Activated CD4-positive, alpha-beta T cell treated with anti-CD3 and anti-CD28 coated beads, Interleukin-2, Interleukin-4, amounts not matched to agents 100 ng/mL and 50 ng/mL, durations not matched to agents 16 hours and 8 hours (primary cell): Measurements from ENCODE around the gene TANC1.

Experiments
- DNase-seq: peaks from one replicate; pipeline ENCODE4 v3.0.0-alpha.2; 2020; ENCODE audit warnings: low spot score

Gene TANC1

DNA sequence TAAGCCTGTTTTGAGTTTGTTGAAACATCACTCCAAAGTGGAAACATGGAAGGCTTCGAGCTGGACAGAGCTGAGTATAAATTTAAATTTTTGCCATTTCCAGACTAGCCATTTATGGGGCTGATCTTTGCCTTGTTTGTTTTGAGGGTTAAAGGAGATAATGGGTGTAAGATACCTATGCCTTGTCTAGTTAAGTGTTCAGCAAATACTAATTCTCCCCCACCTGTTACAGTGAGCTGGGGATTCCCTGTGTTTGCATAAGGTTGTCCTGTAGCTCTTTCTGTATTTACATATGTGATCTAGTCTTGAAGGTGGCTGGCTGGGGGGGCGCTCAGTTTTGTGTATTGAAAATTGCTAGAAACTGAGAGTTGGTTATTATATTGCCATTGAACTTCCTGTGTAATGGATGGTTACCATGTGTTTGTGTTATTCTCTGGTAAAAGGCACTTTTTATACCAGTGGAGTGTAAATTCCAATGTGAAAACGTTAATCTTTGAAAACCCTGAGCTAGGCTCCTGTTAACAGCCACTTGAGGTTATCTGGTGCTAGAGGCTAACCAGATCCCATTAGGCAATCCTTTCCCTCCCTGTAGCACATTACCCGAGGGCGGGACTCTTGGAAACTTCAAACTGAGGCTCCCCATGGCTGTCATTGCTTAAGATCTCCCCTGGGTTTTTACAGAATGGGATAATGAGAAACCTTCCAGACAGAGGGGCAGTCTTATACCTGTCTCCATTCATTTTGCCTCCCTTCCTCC lies 26.7 kb downstream of the TANC1 start:
- no peak for DNase-seq

DNA sequence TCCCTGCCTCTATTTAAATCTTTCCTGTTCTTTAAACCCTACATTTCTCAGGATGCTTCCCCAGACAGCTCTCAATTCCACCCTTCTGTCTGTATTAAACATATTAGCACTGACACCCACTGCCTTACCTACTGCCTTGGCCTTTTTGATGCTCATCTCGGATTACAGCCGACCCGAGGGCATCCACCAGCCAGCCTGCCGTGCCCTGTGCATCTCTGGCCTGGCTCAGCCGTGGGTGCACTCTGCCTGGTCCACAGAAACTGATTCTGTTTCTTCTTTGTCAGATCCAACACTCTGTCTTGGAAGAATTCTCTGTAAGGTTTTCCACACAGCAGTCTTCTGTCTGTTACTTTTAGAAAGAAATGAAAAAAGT lies 27.2 kb downstream of the TANC1 start:
- DNase-seq: no peak

DNA sequence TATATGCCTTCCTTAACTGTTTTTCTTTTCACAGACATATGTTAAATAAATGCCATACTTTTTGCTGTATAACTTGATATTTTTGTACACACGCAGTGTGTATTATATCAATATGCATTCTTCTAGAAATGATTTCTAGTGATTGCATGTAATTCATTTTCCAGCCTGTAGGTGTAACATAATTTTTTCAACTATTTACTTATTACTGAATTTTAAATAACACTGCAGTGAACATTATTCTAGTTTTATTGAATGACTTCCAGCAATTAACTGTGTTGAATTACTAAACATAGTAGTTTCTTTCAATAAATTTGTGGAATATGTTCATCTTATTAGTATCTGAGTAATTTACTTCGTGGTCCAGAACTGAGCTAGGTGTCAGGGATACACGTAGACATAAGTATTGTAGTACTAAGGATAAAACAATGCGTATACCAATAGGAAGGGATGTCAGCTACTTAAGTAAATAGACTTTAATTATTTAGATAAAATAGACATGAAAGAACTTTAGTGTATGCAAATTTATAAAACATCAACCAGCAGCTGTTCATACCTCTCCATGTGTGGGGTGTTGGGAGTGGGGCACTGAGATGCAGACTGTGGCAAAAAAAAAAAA lies 28.0 kb downstream of the TANC1 start:
- no peak for DNase-seq

DNA sequence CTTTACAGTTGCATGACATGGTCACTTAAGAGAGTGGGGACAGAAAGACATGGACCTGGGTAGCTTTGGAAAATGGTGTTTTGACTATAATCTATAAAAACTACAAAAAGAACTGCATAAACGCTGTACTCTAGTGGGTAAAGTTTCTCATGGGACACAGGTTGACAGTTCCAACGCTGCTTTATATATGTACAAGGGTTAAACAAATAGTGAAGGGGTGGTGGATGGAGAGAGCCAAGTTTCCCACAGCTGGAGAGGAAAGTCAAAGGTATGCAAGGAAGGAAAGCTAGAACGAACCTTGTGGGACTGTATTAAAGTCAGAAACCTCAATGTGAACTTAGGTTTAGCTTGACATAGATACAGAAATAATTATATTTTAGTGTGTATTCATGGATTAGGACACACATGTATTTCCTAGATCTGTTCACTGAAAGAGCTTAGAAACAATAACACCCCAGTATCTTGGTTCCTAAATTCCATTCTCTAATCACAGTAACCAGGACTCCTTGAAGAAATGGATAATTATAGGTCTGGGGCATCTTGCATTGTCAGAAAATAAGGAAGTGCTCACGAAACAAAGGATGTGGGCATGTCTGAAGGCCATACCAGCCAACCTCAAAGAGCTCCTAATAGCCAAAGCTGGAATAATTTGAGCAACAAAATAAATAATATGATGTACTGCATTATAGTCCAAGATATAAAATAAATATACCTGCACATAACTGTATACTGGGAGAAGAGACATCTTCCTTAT lies 28.8 kb downstream of the TANC1 start:
- DNase-seq: no peak

DNA sequence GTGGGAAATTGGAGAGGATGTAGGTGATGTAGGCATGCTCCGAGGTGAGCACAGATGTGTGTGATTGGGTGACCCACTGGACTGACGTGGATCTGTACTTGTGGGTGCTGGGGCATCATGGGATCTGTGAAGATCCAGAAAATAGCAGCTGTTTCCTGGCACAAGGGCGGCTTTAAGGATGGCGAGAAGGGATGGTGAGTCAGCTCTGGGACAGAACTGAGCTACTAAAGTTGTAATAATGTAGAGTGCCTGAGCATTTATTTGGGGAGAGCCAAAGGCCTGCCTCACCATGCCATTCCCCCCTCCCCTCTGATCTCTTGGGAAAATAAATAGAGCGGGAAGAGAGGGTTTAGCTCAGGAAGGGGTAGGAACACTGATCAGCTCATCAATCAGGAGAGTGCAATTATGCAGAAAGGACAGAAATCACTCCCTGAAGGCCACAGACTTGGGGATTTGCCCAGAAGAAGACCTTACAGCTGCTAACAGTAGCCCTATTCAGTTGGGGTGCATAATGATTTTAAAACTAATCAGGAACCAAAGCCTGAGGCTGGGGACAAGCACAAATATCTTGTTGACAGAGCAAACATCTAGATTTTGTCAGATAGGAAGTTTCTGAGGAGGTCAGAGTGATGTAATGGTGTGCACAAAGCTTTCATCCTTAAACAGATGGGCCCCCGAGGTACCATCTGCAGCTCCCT lies 30.3 kb downstream of the TANC1 start:
- DNase-seq: no peak

DNA sequence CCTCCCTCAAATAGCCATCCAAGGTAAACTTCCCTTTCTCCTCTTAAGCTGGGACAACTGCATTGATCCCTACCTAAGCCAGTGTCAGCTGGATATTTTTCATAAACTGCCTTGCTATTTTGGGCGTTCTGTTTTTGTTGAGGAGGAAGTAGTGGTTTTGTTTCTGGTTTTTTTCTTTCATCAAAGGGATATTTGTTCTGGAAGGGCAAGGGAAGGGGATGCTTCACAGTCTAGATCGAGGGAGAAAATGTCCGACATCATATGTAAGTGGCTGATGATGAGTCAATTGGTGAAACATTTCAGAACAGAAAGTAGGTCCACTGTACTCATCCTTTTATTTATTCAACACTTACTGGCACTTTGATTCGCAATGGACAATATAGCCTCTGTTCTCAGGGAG lies 31.0 kb downstream of the TANC1 start:
- DNase-seq: no peak

DNA sequence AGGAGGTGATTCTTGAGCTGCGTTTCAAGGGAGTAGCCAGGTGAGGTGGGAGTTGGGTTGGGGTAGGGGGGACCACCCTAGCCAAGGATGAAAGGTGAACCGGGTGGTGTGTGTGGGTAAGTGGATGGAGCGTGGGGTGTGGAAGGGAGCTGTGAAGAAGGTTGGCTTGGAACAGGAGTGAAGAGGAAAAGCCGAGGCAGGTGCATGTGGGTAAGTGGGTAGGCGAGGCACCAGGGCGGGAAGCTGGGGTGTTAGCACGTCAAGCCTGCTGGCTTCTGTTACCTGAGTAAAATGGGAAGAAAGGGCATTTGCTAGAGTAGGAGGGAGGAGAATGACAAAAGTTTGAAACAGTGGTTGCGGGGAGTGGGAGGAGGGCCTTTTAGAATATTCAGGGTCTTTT lies 31.6 kb downstream of the TANC1 start:
- DNase-seq: no peak

DNA sequence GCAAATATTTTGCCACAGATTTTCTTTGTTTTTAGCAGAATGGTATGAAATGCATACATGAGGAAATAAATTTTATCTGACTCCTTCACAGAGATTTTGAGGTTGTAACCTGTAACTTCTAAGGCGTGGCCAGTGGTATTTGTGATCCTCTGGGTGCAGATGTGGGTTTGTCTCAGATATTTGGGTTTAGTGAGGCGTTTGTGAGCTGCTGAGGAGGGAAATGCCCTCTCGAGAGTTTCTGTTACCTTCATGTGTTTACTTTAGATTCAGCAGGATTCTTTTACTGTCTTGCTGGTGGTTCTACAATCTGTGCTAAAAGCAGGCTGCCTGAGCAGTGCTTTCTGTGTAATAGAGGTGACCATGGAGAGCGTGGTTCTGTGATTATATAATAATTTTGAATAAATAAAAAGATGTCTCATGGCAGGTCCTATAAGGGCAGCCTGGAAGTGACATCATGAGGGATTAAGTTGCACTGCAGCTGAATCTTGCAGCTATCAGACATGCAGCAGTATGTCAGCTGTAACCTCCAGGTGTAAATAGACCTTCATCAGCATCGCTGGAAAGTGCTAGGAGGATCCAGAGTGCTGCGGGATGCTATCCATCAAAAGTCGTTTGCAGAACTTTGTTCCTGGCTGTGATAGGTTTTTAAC lies 34.1 kb downstream of the TANC1 start:
- no peak for DNase-seq

DNA sequence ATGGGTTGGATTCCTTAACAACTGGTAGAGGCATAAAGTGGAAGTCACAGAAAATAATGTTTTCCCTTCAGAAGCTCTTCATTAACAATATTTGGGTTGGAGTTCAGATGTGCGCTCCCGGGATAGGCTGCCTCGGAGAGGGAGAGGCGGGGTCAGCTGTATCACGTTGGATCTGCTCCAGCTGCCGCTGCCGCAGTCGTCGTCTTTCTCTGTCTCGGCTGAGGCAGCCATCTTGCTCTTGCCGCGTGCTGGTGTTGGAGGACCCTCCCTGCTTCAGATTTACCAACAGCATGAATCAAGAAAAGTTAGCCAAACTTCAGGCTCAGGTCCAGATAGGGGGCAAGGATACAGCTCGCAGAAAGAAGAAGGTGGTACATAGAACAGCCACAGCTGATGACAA lies 35.1 kb downstream of the TANC1 start:
- no peak for DNase-seq

DNA sequence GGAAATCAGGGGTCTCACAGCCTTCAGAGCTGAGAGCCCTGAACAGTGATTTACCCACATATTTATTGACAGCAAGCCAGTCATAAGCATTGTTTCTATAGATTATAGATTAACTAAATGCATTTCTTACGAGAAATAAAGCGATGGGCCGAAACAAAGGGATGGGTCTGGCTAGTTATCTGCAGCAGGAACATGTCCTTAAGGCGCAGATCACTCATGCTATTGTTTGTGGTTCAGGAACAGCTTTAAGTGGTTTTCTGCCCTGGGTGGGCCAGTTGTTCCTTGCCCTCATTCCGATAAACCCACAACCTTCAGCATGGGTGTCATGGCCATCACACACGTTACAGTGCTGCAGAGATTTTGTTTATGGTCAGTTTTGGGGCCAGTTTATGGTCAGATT lies 36.4 kb downstream of the TANC1 start:
- no peak for DNase-seq

DNA sequence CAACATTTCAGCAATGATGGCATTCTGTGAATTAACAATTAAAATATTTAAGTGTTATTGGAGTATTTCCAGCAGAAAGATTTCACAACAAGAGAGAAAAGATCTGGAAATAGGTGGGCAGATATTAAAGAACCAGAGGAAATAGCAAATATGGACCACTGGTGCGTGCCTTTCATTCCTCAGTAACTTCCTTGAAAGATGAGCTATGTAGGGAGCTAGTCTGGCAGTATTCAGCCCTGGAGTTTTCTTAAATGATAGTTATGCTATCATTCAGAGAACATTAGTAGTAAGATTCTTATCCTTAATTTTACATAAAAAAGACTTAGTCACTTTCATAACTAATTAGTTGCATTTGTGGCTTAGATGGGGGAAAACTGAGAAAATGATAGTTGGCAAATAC lies 41.5 kb downstream of the TANC1 start:
- no peak for DNase-seq

DNA sequence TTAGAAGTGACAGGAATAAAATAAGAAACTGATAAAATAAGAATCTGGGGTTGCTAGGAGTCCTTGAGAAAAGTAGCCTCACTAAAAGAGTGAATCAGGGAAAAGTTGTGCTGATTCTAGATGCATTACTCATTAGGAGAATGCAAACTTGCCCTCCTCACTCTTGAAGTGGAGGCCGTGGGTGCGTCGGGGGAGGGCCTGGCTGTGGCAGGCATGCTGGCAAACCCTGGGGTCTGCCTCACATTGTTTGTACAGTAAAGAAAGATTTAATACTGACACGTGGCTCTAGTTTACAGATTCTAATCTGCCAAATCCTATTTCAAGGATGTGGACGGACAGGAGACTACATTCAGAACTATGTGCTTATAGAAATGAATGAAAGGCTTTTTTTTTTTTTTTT lies 41.9 kb downstream of the TANC1 start:
- DNase-seq: peak; percentile 12

DNA sequence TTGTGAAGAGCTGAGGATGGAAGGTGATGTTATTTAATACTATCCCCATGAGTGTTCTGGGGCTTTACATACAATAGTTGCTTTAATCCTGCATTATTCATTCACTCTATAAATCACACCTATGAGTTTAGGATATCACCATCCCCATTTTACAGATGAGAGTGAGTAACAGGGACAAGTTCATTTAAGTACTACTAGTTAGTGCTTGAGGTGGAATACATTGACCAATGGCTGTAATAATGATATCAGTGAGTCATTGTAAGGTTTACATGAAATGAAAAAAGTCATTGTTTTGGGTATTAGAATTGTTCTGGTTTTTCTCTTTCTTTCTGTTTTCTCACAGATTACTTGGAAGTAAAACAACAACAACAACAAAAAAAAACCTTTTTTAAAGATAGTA lies 42.5 kb downstream of the TANC1 start:
- DNase-seq: peak; percentile 24

DNA sequence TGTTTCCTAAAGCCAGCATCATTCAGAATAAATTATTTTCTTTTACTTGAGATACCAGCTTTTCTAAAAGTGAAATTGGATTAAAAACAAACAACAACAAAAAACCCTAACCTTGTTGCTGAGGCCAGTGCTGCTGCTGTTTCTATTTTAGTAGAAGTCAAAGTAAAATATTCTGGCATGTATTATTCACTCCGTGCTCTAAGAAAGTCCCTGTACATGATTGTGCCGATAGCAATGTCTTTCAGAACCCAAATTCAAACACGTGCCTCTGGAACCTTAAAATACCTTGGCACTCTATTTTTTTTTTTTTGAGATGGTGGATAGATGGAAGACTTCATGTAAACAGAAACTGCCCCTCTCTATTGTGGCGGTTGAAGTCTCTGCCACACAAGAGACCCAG lies 43.7 kb downstream of the TANC1 start:
- DNase-seq: no peak

DNA sequence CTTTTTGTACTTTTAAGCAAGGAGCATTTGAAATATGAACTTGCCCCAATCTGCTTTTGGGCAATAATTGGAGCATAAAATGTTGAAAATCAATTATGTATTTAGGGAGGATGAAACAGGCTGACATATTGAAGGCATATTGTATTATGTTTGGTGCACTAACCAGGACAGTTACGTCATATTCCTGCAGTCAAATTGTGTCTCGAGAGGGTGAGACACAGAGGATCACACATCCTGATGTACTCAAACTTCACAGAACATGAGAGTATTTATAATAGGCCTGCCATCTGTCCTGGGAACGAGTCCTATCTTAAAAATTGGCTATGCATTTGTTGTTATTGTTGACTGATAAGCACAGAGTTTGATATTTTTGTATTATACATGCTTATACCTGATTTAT lies 44.7 kb downstream of the TANC1 start:
- no peak for DNase-seq

DNA sequence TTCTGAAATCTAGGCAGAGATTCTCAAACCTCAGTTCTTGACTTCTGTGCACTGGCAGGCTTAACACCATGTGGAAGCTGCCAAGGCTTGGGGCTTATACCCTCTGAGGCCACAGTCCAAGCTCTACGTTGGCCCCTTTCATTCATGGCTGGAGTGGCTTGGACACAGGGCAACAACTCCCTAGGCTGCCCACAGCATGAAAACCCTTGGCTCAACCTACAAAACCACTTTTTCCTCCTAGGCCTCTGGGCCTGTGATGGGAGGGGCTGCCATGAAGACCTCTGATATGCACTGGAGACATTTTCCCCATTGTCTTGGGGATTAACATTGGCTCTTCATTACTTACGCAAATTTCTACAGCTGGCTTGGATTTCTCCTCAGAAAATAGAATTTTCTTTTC lies 46.7 kb downstream of the TANC1 start:
- DNase-seq: no peak

DNA sequence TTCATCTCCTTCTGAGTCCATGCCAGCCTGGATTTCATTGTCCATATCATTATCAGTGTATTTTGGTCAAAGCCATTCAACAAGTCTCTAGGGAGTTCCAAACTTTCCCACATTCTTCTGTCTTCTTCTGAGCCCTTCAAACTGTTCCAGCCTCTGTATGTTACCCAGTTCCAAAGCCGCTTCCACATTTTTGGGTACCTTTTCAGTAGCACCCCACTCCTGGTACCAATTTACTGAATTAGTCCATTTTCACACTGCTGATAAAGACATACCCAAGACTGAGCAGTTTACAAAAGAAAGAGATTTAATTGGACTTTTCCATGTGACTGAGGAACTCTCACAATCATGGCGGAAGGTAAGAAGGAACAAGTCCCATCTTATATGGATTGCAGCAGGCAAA lies 47.4 kb downstream of the TANC1 start:
- no peak for DNase-seq

DNA sequence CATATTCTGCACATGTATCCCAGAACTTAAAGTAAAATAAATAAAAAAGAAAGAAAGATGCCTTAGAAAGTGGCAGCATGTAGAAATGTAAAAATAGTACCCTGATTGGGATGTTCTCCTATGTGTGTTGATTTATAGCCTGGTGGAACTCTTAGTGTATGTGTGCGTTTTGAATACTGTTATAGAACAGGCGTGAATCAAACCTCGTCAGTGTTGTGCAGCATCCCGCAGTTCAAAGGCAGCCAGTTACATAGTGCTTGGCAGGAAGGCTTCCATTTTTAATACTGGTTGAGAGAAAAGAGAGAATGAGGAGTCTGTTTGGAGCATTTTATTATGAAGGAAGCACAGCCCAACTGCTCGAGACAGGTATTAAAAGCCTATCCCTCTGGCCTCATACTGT lies 49.4 kb downstream of the TANC1 start:
- no peak for DNase-seq

DNA sequence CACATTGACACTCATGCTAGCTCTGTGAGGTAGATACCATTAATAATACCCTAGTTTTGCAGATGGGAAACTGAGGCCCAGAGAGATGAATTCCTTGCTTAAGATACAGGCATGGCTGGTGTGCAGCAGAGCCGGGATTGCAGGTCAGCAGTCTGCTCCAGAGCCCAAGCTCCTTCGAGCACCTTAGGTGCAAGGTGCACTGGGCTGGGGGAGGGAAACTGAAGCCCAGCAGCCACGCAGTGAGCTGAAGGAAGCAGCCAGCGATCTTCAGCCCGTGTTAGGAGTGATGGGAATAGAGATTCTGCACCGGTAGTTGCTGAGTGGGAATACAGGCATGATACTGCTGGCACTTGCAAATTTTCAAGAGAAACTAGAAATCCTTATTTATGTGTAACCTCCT lies 50.6 kb downstream of the TANC1 start:
- no peak for DNase-seq

DNA sequence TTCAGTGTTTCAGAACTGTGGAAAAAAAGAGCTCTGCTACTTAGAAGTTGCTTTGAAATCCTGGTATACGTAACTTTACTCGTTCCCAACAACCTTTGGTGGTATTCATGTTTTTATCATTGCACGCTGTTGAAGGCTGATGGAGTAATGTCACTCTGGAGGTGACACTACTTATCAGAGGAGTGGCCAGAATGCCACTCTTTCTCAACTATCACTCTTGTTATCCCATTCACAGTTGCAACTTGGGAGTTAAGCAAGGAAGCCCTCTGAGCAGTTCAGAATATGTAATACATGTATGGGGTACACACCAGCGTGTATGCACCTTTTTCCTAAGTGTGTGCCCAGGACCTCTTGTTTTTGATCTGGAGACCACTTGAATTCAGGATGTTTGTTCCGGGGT lies 53.6 kb downstream of the TANC1 start:
- DNase-seq: no peak

DNA sequence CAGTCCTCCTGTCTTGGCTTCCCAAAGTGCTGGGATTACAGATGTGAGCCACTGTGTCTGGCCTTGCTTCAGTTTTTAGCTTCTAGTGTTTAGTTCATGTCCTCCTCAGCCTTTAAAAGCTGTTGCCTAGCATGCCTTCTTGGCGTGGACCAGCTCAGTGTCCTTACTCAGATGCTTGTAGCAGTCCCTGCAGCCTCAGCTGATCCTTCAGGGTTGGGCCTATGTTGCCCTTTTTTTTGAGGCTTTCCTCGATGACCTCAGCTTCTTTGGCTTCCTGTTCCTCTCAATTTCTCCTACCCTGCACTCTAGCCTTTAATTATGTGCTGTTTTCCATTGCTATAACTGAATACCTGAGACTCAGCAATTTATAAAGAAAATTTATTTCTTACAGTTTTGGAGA lies 57.7 kb downstream of the TANC1 start:
- no peak for DNase-seq

DNA sequence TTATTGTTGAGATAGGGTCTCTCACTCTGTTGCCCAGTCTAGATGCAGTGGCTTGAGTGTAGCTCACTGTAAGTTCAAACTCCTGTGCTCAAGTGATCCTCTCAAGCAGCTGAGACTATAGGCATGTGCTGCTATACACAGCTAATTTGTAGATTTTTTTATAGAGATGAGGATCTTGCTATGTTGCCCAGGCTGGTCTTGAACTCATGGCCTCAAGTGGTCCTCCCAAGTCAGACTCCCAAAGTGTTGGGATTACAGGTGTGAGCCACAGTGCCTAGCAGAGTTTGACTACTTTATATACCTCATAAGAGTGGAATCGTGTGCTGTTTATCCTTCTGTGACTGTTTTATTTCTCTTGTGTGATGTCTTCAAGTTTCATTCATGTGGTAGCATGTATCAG lies 60.3 kb downstream of the TANC1 start:
- DNase-seq: no peak
